Measurements from ENCODE around the gene COBLL1. TPM values are rescaled to one million over a fixed set of nuclear protein-coding genes. Genes with fewer than 3 reads are reported as not detected.

COBLL1 gene
- total RNA-seq, 1 donor from 2014 or later: 13.3 TPM

DNA sequence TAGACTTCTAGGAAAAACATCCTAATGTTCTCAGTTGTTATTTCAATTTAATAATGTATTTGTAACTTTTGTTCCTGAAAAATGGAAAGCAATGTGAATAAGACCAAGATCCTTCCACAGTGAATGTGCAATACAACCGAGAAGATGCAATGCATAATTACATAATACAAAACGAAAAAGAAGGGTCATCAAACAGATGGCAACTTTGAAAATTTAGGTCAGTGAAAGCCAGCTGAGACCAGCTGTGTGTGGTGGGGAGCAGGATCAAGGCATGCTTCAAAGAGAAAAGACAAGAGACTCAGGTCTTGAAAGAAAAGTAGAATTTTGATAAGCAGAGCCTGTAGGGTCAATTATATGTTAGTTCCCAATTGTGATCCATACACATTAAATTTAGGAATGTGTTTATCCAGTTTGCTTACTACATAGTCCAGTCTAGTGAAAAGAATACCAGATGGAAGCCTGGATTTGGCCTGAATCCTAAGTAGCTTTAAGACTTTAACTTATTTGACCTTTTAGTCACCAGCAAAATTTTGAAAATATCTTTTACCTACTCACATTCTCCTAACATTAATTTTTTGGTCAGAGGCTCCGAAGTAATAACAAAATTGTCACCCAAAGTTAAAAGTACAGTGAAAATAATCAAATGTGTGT is 93.7 kb downstream of the COBLL1 start:
- peaks cover 0 to 10% of the 10 kb centered on the region in 2 donors for H3K4me1 ChIP-seq

DNA sequence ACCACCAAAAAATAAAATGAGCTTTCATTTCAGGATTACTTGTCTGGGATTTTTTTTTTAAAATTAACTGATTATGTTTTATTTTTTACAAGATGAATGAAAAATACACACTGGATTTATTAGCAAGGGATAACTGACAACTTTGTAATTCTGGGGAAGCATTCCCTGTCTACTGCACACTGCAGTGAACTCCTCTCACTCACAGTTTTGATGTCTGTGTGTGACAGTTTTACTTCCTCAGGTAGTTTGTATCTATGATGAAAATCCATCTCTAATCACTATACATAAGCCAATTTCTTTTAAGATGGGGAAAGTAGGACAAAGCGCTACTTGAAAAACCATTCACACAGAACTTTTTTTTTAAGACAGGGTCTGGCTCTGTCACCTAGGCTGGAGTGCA is 94.5 kb downstream of the COBLL1 start:
- TF ChIP-seq, protein P1, sequence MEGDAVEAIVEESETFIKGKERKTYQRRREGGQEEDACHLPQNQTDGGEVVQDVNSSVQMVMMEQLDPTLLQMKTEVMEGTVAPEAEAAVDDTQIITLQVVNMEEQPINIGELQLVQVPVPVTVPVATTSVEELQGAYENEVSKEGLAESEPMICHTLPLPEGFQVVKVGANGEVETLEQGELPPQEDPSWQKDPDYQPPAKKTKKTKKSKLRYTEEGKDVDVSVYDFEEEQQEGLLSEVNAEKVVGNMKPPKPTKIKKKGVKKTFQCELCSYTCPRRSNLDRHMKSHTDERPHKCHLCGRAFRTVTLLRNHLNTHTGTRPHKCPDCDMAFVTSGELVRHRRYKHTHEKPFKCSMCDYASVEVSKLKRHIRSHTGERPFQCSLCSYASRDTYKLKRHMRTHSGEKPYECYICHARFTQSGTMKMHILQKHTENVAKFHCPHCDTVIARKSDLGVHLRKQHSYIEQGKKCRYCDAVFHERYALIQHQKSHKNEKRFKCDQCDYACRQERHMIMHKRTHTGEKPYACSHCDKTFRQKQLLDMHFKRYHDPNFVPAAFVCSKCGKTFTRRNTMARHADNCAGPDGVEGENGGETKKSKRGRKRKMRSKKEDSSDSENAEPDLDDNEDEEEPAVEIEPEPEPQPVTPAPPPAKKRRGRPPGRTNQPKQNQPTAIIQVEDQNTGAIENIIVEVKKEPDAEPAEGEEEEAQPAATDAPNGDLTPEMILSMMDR (IDR thresholded peaks at IDR 0.05): no peak
- H3K4me1 ChIP-seq: peaks cover 0 to 10% of the 10 kb centered on the region in 2 donors
- H3K27ac ChIP-seq: no peak overlapping the region
- no peaks in the 10 kb centered on the region for H3K36me3 ChIP-seq
- no peak for DNase-seq (ENCODE audit: low spot score in 2 of 2)
- H3K9me3 ChIP-seq: no peaks in the 10 kb centered on the region
- no peak overlapping the region for H3K4me3 ChIP-seq
- intact Hi-C loops (cut with DNase I): no loop called here
- no peaks in the 10 kb centered on the region for H3K27me3 ChIP-seq

More for the DNA sequence above, 93.7 kb downstream of the COBLL1 start:
- no peak for DNase-seq (ENCODE audit: low spot score in 2 of 2)
- TF ChIP-seq, protein P1 (IDR thresholded peaks at IDR 0.05): no peak
- Histone ChIP-seq H3K27ac (no peak overlapping the region), H3K4me3 (no peak overlapping the region), H3K27me3 (no peaks in the 10 kb centered on the region), H3K9me3 (no peaks in the 10 kb centered on the region), H3K36me3 (no peaks in the 10 kb centered on the region)
- intact Hi-C loops (cut with DNase I): no loop called here

DNA sequence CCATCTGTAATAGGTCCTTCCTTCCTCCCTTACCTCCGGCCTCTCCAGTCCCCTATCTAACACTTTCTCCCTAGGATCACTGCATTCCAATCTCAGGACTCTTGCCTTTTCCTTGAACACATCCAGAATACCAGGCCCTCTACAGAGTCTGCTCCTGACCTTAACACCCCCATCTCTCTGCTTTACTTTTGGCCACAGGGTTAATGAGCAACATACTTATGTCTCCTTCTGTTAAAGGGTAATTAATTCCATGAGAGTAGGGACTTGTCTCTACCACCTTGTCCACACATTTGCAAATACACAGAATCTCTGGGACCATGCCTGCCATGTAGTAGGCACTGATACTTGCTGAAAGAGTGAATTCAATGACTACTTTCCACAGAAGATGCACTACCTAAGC is 94.9 kb downstream of the COBLL1 start:
- no peaks in the 10 kb centered on the region for H3K9me3 ChIP-seq
- H3K27me3 ChIP-seq: no peaks in the 10 kb centered on the region
- no peak overlapping the region for H3K4me3 ChIP-seq
- no peak overlapping the region for H3K27ac ChIP-seq
- H3K36me3 ChIP-seq: no peaks in the 10 kb centered on the region
- TF ChIP-seq, protein P1 (IDR thresholded peaks at IDR 0.05): no peak
- DNase-seq (ENCODE audit: low spot score in 2 of 2): no peak
- intact Hi-C loops (cut with DNase I): no loop called here
- H3K4me1 ChIP-seq: peaks cover 0 to 11% of the 10 kb centered on the region in 2 donors

DNA sequence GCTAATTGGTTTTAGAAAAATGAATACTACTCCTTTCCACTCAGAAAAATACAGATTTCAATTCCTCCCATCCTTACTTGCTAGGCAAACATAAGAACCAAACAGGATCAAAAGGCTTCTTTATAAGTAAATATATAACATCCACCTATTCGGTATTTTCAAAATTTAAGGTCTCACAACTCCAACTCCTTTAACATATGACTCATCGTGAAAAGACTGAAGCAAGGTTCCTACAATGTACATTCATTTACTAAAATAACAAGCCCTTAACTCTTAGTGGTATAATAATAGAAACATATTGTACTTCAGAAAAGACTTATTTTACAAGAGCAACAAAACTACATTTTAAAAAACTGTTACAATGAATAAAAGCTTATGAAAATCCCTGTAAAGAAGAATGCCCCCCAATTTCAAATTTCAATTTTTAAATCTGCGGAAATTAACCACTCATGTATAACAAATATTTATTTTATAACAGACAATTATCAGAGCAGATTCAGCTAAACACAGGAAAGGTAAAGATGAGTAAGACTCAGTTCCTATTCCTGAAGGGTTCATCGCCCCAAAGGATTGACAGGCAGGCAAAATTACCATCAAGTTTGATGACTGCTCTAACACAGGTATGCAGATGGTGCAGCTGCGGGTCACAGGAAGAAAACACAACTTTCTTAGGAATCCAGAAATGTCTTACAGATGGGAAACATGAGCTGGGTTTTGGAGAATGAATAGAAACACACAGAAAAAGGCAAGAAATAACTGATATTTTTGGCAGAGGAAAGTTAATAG is 96.4 kb downstream of the COBLL1 start:
- no peaks in the 10 kb centered on the region for H3K36me3 ChIP-seq
- H3K4me1 ChIP-seq: peaks cover 2 to 11% of the 10 kb centered on the region in 2 donors
- TF ChIP-seq, protein P1 (IDR thresholded peaks at IDR 0.05): no peak
- H3K9me3 ChIP-seq: no peaks in the 10 kb centered on the region
- no peak overlapping the region for H3K4me3 ChIP-seq
- H3K27me3 ChIP-seq: no peaks in the 10 kb centered on the region
- intact Hi-C loops (cut with DNase I): no loop called here
- no peak for DNase-seq (ENCODE audit: low spot score in 2 of 2)
- no peak overlapping the region for H3K27ac ChIP-seq

DNA sequence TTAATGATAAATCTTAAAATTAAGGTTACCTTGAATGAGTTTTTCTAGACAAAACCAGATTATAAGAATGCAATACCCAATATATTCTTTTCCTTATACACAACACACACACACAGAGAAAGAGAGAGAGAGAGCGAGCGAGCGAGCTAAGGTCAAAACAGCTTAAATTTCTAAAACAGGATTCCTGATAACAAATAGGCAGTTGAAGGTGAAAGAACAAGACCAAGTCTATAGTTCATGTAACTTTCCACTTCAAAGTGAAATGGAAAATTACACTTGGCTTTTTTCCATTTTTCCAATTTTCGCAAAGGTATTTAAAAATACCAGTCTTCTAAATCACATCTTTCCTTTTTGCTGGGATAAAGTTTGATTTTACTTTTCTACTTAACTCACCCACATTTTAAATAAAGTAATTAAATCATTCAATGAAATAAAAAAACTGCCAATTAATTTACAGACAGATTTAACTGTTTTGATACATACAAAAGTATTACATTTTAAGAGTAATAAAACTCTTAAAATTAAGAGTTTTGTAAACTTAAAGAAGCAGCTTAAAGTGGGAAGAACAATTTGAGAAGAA is 98.8 kb downstream of the COBLL1 start:
- no peak overlapping the region for H3K27ac ChIP-seq
- DNase-seq (ENCODE audit: low spot score in 2 of 2): no peak
- H3K4me1 ChIP-seq: peaks cover 4 to 19% of the 10 kb centered on the region in 2 donors
- H3K9me3 ChIP-seq: no peaks in the 10 kb centered on the region
- intact Hi-C loops (cut with DNase I): no loop called here
- H3K36me3 ChIP-seq: no peaks in the 10 kb centered on the region
- H3K27me3 ChIP-seq: no peaks in the 10 kb centered on the region
- TF ChIP-seq, protein P1 (IDR thresholded peaks at IDR 0.05): no peak
- no peak overlapping the region for H3K4me3 ChIP-seq
